ENCODE measurements around the gene TLE1. TPM values are rescaled to one million over a fixed set of nuclear protein-coding genes. Genes with fewer than 3 reads are reported as not detected.
A peak's percentile ranks its signal among the peaks of the same experiment; 100 is the strongest.

The TLE1 gene
- total and polyA plus RNA-seq, 2 experiments from 2014 or later, result 2.1 to 3.4 TPM

DNA sequence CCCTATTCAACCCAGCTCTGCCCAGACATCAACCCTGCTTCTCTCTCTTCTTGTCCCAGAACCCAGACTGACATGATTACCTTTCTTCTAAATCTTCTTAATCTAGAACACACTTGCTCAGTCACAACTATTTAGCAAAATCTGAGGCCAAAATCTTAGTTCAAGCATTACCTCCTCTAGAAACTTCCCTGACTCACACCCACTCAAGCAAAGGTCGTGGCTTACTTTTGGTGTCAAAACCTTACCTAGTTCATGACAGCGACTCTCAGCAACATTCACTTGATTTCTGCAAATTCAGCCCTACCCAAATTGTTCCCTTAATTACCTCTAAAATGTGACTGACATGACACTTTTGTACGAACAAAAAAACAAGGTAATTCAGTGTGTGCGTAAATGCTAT lies 130.2 kb downstream of the TLE1 start:
- Histone ChIP-seq H3K4me3 (no peak overlapping the region), H3K27me3 (peaks cover 80% of the 10 kb centered on the region), H3K27ac (no peak overlapping the region), H3K36me3 (no peaks in the 10 kb centered on the region), H3K9me3 (ENCODE audit: low read depth) (no peaks in the 10 kb centered on the region), H3K4me1 (ENCODE audit: low read depth) (no peaks in the 10 kb centered on the region)
- TF ChIP-seq, protein P1, sequence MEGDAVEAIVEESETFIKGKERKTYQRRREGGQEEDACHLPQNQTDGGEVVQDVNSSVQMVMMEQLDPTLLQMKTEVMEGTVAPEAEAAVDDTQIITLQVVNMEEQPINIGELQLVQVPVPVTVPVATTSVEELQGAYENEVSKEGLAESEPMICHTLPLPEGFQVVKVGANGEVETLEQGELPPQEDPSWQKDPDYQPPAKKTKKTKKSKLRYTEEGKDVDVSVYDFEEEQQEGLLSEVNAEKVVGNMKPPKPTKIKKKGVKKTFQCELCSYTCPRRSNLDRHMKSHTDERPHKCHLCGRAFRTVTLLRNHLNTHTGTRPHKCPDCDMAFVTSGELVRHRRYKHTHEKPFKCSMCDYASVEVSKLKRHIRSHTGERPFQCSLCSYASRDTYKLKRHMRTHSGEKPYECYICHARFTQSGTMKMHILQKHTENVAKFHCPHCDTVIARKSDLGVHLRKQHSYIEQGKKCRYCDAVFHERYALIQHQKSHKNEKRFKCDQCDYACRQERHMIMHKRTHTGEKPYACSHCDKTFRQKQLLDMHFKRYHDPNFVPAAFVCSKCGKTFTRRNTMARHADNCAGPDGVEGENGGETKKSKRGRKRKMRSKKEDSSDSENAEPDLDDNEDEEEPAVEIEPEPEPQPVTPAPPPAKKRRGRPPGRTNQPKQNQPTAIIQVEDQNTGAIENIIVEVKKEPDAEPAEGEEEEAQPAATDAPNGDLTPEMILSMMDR (IDR thresholded peaks at IDR 0.05; ENCODE audit: low read depth, low read length), result no peak
- DNase-seq (ENCODE audit: low read depth in 1 of 2, low spot score in 1 of 2), result no peak

DNA sequence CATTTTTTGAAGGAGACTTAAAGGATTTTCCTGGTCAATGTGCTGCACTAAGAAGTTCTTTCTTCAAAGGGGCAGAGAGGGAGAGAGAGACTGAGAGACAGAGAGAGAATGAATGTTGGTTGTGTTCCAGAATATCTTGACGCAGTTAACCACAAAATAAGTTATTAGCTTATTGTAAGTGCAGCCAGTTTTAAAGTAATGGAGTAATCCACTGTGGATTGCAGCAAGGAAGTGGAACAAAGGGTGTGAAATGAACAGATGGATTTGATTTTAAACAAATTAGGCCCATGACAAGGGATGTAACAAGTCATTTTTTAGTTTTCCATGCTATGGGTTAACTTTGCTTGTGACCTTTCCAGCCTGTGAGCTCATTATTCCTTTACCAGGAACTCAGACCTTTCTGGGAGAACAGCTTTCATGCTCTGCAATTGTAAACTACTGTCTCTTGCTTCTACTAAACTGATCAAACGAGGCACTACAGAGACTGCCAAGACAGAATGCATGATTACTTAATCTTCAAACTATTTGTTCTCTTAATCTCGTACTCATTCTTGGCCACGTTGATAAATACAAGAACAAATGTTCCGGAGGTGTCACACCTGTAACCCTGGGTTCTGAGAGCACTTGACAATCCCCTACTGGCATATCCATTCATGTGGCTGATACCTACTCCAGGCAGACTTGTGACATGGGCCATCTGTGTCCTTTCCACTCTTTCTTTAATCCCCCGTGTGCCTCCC lies 131.1 kb downstream of the TLE1 start:
- peaks cover 74% of the 10 kb centered on the region for H3K27me3 ChIP-seq
- no peak overlapping the region for H3K27ac ChIP-seq
- TF ChIP-seq, protein P1 (IDR thresholded peaks at IDR 0.05; ENCODE audit: low read depth, low read length), result no peak
- no peaks in the 10 kb centered on the region for H3K36me3 ChIP-seq
- no peaks in the 10 kb centered on the region for H3K4me1 ChIP-seq (ENCODE audit: low read depth)
- DNase-seq (ENCODE audit: low read depth in 1 of 2, low spot score in 1 of 2), result peak in 1 of 2 donors; percentile 93
- H3K9me3 ChIP-seq (ENCODE audit: low read depth), result no peaks in the 10 kb centered on the region
- no peak overlapping the region for H3K4me3 ChIP-seq

DNA sequence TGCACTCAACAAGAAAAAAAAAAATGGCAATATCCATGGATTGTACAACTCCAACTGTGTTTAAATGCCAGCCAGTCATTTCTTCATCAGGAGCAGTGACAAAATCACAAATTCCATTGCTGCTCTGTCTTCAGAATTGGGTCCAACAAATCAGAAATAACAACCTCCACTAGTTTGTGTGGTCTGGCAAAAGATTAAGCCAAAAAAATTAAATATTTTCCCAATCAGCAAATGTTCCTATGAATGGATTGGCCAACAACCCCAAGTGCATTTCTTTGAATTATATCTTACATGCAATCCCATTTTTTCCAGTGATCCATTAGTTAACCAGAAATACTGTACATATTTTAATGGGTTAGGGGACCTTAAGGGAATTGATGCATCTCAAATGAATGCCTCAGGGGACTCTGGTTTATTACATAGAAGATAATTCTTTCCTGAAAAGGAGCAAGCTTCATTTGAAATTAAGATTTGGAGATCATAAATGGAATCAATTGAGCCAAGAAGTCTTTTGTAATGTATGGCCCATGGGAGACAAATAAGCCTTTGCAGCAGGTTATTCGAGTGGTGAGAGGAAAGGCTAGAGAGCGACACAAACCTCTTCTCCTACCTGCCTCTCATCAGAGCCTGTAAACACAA lies 131.8 kb downstream of the TLE1 start:
- no peak overlapping the region for H3K27ac ChIP-seq
- no peak overlapping the region for H3K4me3 ChIP-seq
- no peaks in the 10 kb centered on the region for H3K36me3 ChIP-seq
- DNase-seq (ENCODE audit: low read depth in 1 of 2, low spot score in 1 of 2), result peak in 1 of 2 donors; percentile 69
- TF ChIP-seq, protein P1 (IDR thresholded peaks at IDR 0.05; ENCODE audit: low read depth, low read length), result no peak
- H3K4me1 ChIP-seq (ENCODE audit: low read depth), result no peaks in the 10 kb centered on the region
- H3K27me3 ChIP-seq, result peaks cover 72% of the 10 kb centered on the region
- H3K9me3 ChIP-seq (ENCODE audit: low read depth), result no peaks in the 10 kb centered on the region

DNA sequence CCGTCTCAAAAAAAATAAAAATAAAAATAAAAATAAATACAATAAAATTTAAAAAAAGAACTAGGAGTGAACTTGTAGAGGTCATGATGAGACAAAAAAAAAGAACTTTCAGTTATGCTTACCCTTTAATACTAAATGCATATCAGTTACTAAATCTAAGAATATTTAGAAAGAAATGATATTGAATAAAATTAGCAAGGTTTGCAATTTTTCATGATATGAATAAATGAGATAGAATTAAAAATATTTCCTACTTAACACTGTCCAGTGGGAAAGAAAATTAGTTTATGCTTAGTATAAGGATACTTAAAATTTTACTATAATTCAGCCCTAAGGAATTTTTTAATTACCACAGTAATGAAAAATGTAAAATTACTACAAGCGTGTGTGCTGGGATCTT lies 132.4 kb downstream of the TLE1 start:
- Histone ChIP-seq H3K27me3 (peaks cover 74% of the 10 kb centered on the region), H3K4me1 (ENCODE audit: low read depth) (no peaks in the 10 kb centered on the region), H3K36me3 (no peaks in the 10 kb centered on the region), H3K9me3 (ENCODE audit: low read depth) (no peaks in the 10 kb centered on the region), H3K4me3 (no peak overlapping the region), H3K27ac (no peak overlapping the region)
- DNase-seq (ENCODE audit: low read depth in 1 of 2, low spot score in 1 of 2), result no peak
- TF ChIP-seq, protein P1 (IDR thresholded peaks at IDR 0.05; ENCODE audit: low read depth, low read length), result no peak

DNA sequence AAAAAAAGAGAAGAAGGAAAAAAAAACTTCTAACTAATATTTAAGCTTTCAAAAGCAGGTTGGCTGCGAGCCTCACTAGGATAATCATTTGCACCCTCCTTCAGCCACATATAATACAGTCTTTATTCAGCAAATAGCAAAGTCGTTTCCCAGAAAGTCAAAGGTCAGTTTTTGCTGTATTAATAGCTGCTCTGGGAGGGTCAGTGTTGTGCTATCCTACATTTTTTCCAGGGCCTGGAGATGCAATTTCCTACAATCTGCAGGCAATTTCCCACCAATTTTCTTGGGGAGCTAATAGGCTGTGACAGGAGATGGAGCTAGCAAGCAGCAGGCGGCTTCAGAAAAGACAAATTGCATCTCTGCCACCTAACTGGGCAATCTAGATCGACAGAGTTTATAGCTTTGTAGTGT lies 136.8 kb downstream of the TLE1 start:
- Histone ChIP-seq H3K4me3 (no peak overlapping the region), H3K27me3 (peaks cover 78% of the 10 kb centered on the region), H3K9me3 (ENCODE audit: low read depth) (no peaks in the 10 kb centered on the region), H3K27ac (no peak overlapping the region), H3K4me1 (ENCODE audit: low read depth) (no peaks in the 10 kb centered on the region), H3K36me3 (no peaks in the 10 kb centered on the region)
- no peak for DNase-seq (ENCODE audit: low read depth in 1 of 2, low spot score in 1 of 2)
- TF ChIP-seq, protein P1 (IDR thresholded peaks at IDR 0.05; ENCODE audit: low read depth, low read length), result no peak
